Activated naive CD8-positive, alpha-beta T cell (primary cell): ENCODE data around the gene TMEM240.
A peak's percentile ranks its signal among the peaks of the same experiment; 100 is the strongest.
"Not testable (repeated sequence)": the region's sequence is repeated elsewhere in the genome, so short reads cannot be mapped to it uniquely, and the experiment has no call there.

Experiments
- H3K27ac Mint-ChIP-seq: one replicate; pipeline ENCODE4 v1.8.0; 2021; ENCODE audit warnings: mixed read lengths
- H3K27me3 Mint-ChIP-seq: one replicate; pipeline ENCODE4 v1.8.0; 2021; ENCODE audit warnings: mixed read lengths
- H3K36me3 Mint-ChIP-seq: one replicate; pipeline ENCODE4 v1.8.0; 2021; ENCODE audit warnings: mixed read lengths
- H3K4me1 Mint-ChIP-seq: one replicate; pipeline ENCODE4 v1.8.0; 2021; ENCODE audit warnings: low read depth, mixed read lengths
- H3K4me3 Mint-ChIP-seq: one replicate; pipeline ENCODE4 v1.8.0; 2021; ENCODE audit warnings: mild to moderate bottlenecking, mixed read lengths
- H3K9me3 Mint-ChIP-seq: one replicate; pipeline ENCODE4 v1.8.0; 2021; ENCODE audit warnings: low read depth, mixed read lengths

Gene TMEM240

DNA sequence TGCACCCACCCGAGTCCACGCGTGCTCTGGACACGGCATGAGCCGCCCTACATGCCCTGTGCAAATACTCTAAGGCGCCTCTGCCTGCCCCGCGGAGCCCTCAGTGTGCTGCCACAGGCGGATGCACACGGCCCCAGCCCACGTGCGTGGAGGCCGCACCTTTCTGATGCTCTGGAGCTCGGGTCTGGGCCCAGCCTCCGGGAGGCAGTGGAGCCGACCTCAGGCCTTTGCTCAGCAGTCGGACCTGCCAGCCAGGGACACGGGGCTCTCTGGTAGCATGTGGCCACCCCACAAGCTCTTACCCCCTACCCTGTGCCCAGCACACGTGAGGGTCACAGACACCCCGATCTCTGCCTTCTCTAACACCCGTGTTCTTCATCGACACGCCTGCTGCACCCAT lies 2.1 kb downstream of the TMEM240 start:
- Mint-ChIP-seq H3K4me3 (peak overlapping the region; percentile 59), H3K4me1 (peaks cover 1% of the 10 kb centered on the region), H3K27me3 (no peaks in the 10 kb centered on the region), H3K9me3 (no peaks in the 10 kb centered on the region), H3K27ac (no peak overlapping the region), H3K36me3 (no peaks in the 10 kb centered on the region)

DNA sequence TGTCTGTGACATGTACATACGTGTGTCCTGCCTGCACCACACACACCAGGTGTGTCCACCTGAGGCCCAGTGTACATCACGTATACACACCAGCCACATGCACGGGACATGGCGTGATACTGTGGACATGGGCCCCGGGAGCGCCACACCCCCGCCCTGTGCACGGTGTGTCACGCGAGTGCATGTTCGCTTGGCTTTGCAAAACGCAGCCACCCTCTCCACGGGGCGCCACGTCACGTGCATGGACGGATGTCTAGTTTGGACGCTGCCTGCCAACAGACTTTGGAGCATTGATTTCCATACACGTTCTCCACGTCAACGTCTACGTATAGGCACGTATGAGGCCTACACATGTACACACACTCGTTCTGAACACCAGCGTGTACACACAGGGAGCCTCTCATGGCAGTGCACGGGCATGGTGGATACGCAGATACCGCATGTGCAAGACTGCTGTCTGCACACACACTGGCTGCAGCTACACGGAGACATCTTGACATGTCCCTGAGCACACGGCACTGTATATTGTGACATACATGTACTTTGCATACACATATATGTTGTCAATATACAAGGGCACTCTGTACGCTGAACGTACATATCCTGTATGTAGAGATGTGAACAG lies 2.7 kb downstream of the TMEM240 start:
- H3K4me3 Mint-ChIP-seq, result peak overlapping the region; percentile 4
- H3K27me3 Mint-ChIP-seq, result no peaks in the 10 kb centered on the region
- H3K27ac Mint-ChIP-seq, result no peak overlapping the region
- H3K4me1 Mint-ChIP-seq, result peaks cover 1% of the 10 kb centered on the region
- H3K9me3 Mint-ChIP-seq, result no peaks in the 10 kb centered on the region
- no peaks in the 10 kb centered on the region for H3K36me3 Mint-ChIP-seq

DNA sequence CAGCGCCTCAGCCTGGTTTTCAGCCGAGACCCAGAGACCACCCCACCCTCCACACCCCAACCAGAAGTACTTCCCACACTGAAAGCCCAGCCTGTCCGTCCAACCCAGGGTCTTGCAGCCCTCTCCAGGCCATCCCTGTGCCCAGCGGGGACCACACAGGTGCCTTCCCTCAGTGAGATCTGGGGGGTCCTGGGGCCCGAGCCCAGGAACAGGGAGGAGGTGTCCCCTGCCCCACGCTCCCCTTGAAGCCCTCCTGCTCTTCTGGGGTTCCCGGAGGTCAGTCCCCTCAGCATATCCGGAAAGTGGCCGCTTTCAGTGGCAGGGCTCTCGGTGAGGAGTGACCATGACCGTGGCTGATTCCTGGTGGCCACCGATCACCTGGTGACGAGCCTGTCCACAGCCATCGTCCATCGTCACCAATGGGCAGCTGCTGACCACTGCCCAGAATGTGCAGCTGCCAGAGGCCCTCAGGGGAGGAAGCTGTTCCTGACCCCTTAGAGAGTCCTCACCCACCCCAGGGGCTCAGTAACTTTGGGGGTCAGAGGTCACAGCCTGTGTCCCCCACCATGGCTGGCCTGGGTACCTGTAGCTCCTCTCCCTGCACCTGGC lies 3.4 kb downstream of the TMEM240 start:
- peaks cover 1% of the 10 kb centered on the region for H3K4me1 Mint-ChIP-seq
- no peak overlapping the region for H3K27ac Mint-ChIP-seq
- peaks cover 1% of the 10 kb centered on the region for H3K36me3 Mint-ChIP-seq
- no peaks in the 10 kb centered on the region for H3K27me3 Mint-ChIP-seq
- H3K9me3 Mint-ChIP-seq, result no peaks in the 10 kb centered on the region
- H3K4me3 Mint-ChIP-seq, result no peak overlapping the region

DNA sequence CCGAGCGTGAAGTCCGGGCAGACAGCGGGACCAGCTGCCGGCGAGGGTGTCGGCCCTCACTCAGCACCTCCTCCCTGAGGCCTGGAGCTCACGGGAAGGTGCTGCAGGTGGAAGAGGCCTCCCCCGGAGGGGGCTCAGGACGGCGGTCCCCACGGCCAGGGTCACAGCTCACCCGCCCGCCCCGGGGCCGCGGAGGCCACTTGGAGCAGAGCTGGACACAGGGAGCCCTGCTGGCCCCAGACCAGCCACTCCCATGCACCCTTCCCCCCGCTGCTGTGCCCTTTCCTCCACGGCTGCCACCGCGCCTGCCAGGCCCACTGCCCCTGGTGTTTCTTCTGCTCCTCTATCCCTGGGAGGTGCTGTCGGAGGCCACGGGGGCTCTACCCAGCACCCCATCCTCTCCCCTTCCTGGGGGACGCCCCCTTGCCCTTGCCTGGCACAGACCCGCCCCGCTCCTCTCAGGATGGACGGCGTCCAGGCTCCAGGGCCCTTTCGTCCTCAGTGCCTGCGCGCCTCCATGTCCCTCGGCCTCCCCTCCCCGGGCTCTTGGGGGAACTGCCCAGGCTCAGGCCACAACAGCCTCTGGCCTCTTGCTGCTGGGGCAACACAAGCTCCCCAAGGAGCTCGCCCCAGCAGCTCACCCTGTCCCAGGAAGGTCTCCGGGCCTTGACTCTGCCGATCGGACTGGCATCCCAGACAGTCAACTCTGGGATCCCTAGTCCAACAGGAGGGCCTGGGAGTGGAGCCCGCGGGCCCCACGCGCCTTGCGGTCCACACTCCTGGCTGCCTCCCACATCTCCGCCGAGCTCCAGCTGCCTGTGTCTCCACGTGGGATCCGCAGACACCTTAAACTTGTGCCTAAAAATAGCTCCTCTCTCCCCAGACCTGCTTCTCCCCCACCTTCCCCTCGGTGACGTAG lies 4.1 kb downstream of the TMEM240 start:
- Mint-ChIP-seq H3K27ac (no peak overlapping the region), H3K9me3 (no peaks in the 10 kb centered on the region), H3K4me3 (no peak overlapping the region), H3K4me1 (no peaks in the 10 kb centered on the region), H3K36me3 (peaks cover 4% of the 10 kb centered on the region), H3K27me3 (no peaks in the 10 kb centered on the region)

DNA sequence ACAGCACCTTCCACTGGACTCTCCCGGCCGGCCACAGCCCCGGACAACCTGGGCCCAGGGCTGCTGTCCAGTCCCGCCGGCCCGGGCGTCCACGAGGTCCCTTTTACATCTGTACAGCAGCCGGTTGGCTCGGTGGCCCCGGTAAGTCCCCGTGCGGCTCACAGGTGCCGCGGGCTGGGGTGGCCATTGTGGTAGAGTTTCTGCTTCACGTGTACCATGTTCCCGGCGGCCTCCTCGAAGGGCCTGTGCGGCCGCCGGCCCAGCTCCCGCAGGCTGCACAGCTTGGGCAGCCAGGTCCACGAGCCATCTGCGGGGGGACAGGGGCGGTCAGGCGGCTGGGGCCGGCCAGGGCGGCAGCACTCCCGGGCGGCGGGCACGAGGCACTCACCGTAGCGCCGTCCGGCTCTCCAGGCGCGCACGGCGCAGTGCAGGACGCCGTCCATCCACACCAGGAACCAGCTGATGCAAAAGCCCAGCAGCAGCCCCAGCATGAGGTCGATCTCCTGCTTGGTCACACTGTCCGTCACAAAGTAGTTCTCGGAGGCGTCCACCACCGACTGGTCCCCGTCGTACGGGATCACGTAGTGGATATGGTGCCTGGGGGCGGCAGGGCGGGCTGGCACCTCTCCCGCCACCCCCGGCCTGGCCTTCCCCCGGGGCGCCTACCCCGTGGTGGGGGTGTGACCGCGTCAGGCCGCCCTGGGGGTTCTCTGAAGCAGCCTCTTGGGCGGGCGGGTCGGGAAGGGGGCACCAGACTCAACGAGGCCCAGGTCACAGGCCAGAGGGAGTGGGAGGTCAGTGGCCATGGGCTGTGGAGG lies 5.0 kb downstream of the TMEM240 start:
- H3K27me3 Mint-ChIP-seq, result no peaks in the 10 kb centered on the region
- no peak overlapping the region for H3K4me3 Mint-ChIP-seq
- H3K36me3 Mint-ChIP-seq, result peaks cover 4% of the 10 kb centered on the region
- no peaks in the 10 kb centered on the region for H3K4me1 Mint-ChIP-seq
- no peaks in the 10 kb centered on the region for H3K9me3 Mint-ChIP-seq
- H3K27ac Mint-ChIP-seq, result no peak overlapping the region

DNA sequence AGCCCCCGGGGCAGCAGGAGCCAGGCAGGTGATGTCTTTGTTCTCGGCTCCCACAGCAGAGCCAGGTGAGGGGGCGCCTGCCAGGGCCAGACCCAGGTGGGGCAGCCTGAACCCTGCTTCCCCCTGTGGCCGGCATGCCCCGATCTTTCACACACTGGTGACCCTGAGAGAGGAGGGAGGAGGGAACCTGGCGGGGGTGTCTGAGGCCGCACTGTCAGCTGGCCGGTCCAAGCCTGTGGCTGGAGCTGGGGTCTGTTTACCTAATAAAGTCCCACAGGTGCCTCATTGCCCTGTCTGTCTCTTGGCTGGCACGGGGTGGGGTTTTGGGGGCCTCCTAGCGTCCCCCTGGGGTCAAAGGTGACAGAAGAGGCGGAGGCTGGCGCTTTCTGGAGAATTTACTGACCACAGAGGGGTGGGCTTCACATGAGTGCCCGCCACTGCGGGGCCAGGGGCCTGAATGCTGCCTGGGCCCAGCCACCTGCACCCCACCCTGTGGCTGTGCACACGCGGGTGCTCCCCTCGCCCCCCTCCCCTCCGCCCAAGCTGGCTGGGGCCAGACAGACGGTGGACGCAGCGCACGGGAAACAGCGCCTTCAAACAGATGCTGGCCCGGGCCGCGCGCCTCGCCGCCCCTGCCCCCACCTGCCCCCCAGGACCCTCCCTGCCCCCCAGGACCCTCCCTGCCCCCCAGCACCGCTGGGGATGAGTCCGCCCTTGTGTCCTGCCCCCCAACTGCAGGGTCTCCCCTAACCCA lies 5.8 kb downstream of the TMEM240 start:
- Mint-ChIP-seq H3K36me3 (peaks cover 6% of the 10 kb centered on the region), H3K9me3 (no peaks in the 10 kb centered on the region), H3K27me3 (no peaks in the 10 kb centered on the region), H3K27ac (no peak overlapping the region), H3K4me3 (no peak overlapping the region), H3K4me1 (no peaks in the 10 kb centered on the region)

DNA sequence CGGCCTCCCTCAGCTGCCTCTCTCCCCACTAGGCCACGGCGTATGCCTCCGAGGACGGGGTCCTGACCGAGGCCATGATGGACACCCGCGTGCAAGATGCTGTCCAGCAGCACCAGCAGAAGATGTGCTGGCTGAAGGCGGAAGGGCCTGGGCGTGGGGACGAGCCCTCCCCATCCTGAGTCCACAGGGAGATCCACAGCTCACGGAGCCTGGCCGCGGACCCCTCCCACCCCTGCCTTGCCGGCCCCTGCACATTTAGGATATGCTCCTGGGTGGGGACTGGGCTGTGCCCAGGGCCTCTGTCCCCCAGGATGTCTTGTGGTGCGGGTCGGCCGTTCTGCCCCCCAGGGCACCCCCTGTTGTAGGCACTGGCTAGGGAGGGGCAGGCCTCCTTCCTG lies 6.5 kb downstream of the TMEM240 start:
- H3K9me3 Mint-ChIP-seq, H3K4me1 Mint-ChIP-seq, H3K27me3 Mint-ChIP-seq, H3K27ac Mint-ChIP-seq, H3K4me3 Mint-ChIP-seq, H3K36me3 Mint-ChIP-seq: not testable (repeated sequence)

DNA sequence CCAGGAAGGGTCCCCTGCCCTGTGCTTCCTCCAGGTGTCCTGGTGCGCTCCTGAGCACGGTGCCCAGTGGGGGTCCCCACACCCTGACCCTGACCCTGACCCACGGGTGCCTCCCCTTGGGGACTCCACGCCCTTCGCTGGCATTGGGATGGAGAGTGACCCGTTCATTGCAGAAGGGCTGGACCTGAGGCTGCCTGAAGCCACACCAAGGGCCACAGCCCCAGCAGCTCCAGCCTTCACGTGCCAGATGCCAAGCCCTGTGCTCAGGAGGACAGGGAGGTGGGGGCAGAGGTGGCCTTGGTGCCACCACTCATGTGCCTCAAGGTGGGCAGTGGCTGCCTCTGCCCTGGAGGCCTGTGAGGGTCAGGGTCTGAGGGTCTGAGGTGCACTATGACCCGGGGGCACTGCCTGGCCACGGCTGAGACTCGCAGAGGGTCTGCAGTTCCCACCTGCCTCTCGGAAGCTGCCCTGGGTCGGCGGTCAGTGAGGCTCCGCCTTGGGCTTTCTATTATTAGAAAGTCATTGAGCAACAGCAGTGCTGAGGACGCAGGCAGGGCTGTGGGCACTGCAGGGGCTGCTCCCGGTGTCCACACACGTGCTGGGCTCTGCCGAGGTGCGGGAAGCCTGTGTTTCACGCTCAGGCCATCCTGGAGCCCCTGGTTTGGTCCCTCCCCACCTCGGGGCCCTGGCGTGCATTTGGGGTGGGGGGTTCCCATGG lies 7.1 kb downstream of the TMEM240 start:
- H3K4me1 Mint-ChIP-seq, H3K27me3 Mint-ChIP-seq, H3K36me3 Mint-ChIP-seq: not testable (repeated sequence)

DNA sequence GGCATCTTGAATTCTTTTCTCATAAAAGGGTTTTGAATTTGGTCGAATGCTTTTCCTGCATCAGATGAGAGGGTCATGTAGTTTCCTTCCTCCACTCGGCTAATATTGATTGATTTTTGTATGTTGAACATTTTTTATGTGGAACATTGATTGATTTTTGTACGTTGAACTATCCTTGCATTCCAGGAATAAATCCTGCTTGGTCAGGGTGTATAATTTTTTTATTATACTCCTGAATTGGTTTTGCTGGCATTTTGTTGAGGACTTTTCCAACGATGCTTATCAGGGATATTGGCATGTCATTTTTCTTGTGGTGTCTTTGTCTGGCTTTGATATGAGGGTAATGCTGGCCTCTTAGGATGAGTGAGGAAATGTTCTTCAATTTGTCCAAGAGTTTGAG lies 8.5 kb downstream of the TMEM240 start:
- H3K4me3 Mint-ChIP-seq, result no peak overlapping the region
- H3K36me3 Mint-ChIP-seq, result peaks cover 6% of the 10 kb centered on the region
- H3K4me1 Mint-ChIP-seq, result no peaks in the 10 kb centered on the region
- no peaks in the 10 kb centered on the region for H3K27me3 Mint-ChIP-seq
- no peak overlapping the region for H3K27ac Mint-ChIP-seq
- H3K9me3 Mint-ChIP-seq, result no peaks in the 10 kb centered on the region

More for the DNA sequence above, 7.1 kb downstream of the TMEM240 start:
- not testable (repeated sequence) for H3K27ac Mint-ChIP-seq, H3K9me3 Mint-ChIP-seq, H3K4me3 Mint-ChIP-seq

DNA sequence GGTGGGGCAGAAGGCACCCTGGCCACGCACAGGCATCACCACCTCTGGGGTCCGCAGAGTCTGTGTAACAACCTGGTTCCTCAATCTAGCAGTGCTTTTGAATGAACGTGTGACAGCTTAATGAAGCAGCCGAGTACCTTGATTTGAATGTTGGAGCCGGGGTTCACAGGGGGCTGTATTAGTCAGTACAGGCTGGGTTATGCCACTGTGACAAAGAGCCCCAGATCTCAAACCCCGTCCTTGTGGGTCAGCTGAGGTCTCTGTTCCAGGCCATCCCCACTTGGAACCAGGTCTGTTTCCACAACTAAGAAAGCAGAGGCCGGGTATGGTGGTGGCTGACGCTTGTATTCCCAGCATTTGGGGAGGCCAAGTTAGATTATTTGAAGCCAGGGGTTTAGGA lies 10.5 kb downstream of the TMEM240 start:
- H3K27me3 Mint-ChIP-seq, result no peaks in the 10 kb centered on the region

DNA sequence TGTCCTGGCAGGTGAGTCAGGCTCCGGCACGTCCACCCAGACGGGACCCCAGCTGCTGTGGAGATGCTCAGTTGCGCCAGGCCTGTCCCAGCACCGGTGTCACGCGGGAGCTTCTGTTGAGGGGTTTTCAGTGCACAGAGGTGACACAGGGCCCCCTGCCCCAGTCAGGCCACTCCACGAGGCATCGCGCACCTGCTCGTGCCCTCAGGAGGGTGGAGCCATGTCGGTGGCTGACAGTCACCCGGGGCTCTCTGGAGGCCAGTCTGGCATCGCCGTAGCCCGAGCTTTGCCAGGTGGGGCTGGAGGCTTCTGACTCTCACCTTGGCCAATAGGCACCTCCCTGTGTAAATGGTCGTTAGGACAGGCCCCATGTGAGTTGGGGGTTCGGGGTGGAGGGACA lies 11.1 kb downstream of the TMEM240 start:
- H3K27me3 Mint-ChIP-seq, result no peaks in the 10 kb centered on the region
- H3K4me1 Mint-ChIP-seq, result no peaks in the 10 kb centered on the region
- no peaks in the 10 kb centered on the region for H3K9me3 Mint-ChIP-seq
- H3K27ac Mint-ChIP-seq, result no peak overlapping the region
- peaks cover 6% of the 10 kb centered on the region for H3K36me3 Mint-ChIP-seq
- no peak overlapping the region for H3K4me3 Mint-ChIP-seq

More for the DNA sequence above, 10.5 kb downstream of the TMEM240 start:
- Mint-ChIP-seq H3K4me3 (no peak overlapping the region), H3K27ac (no peak overlapping the region), H3K36me3 (peaks cover 6% of the 10 kb centered on the region), H3K4me1 (no peaks in the 10 kb centered on the region), H3K9me3 (no peaks in the 10 kb centered on the region)

DNA sequence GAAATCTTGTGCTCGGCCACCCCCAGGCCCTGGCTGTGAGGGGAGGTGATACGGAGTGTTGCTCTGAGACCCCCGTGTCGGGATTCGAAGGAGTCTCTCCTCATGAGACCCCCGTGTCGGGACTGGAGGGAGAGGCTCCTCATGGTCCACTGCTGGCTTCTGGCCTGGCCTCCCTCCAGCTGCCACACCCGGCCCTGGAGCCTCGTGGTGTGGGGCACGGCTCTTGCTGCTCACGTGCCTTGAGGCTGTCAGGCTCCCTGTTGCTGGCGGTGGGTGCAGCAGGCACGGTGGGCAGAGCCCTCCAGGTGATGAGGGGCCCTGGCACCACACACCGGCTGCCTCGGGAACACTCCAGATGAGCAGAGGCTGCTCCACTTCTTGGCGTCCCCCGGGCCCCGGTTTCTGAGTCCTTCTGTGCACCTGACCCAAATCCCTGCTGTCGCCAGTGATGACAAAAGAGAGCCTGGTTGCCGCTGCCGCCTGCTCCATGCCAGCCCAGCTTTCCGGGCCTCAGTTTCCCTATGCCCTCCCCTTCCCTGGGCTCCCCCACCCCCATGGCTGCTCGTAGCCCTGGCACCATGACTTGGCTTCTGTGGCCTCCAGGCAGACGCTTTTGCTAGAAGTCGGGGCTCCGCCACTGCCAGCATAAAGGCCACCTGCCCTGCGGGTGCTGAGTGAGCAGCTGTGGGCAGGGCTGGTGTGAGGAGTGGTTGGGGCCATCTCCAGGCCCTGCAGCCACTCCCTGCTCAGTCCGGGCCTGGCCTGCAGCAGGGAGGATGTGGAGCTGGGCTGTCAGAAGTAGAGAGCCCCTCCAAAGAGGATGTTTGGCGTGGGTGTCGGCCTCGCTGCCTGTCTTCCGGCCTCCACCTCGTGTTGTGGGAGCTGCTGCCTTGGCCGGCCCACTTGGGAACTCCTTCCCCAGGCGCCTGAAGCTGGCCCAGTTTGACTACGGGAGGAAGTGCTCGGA lies 11.8 kb downstream of the TMEM240 start:
- Mint-ChIP-seq H3K4me1 (no peaks in the 10 kb centered on the region), H3K27ac (no peak overlapping the region), H3K9me3 (no peaks in the 10 kb centered on the region), H3K4me3 (no peak overlapping the region), H3K36me3 (peaks cover 6% of the 10 kb centered on the region), H3K27me3 (no peaks in the 10 kb centered on the region)
